GM12873 (cell line): ENCODE data around the gene ELFN1.

Source experiments
- CTCF ChIP-seq: IDR thresholded peaks from 2 replicates; pipeline ENCODE4 v1.5.1; 2012; ENCODE audit warnings: low read depth, mild to moderate bottlenecking, moderate library complexity, low read length, control low read depth; ENCODE audit not compliant: insufficient read depth; ENCODE audit errors: missing control alignments

Gene ELFN1

DNA sequence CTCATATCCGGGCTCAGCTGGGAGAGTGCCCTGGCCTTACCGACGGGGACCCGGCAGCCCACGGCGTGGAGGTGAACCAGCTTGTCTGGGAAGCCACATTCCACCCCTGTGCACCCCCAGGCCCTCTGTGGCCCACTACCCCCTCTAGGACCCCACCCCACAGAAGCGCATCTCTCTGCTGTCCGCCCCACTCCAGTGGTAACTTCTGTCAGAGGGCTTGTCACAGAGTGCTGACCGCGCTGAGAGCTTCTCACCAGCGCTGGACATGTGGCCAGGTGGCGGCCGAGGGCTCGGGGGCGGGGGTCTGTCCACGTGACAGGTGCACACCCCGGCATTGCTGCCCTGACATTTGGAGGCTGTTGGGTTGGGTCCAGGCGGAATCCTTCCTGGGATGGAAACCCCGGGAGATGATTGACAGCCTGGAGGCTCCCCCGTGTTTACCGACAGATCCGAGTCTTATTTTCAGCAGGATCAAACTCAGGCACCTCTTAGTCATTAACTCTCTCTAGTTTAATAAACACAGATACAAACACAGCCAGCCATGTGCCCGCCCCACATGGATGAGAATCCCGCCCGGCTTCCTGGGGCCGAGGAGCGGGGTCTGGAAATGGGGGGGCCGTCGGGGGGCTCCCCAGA, 5.1 kb downstream of the ELFN1 start:
- TF ChIP-seq CTCF, result no peak

DNA sequence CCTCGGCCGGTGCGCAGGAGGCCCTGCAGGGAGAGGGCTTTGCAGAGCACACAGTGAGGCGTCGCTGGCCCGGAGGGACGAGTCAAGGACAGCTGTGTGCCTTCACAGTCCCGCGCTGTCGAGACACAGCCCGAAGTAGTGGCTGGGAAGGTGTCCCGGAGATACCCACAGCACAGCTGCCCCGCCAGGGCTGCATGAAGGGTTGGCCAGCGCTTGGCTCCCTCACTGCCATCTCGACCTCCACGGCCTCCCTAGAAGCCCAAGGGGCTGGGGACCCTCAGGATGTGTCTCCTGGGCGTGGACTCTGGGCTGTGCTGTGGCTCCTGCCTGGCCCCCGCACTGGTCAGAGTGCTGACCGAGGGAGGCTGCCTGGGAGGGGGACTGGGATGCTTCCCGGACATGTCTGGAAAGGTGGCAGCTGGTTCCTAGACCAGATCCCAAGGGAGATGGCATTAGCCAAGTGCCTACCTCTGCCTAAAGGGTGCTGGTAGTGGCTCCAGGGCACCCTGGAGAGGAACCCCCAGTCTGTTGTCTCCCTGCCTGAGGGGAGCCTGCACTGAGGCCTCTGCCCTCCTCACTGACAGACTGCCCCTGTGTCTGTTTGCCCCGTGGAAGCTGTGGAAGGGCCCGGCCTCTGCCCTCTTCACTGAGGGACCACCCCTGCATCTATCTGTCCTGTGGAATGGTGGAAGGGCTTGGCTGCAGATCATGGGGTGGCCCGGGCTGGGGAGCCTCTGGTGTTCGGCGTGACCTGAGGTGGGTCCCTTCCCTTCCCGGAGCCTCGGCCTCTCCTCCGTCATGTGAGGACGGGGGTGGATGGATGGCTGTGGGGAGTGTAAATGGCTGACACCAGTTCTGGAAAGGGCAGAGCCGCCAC, 5.8 kb downstream of the ELFN1 start:
- no peak for TF ChIP-seq CTCF

DNA sequence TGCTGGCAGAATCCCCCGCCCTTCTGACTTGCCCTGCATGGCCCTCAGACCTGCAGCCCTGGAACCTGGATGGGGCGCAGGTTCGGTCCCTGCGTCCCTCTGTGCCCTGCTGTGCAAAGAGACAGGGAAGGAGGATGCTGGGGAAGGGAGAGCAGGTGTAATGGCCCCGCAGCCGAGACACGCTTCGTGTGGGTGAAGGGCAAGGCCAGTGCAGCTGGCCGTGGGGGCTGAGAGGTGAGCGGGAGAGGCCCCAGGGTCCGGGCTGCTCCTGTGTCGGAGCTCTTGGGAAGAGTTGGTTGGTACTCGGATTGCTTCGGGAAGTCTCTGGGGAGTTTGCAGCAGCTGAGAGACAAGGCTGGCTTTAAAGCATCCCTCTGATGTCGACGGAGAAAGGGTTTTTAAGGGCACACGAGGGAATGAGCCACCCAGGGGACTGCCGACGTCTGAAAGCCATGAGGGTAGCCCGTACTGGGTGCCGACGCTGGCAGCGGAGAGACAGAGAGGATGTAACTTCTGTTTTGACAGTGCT, 6.5 kb downstream of the ELFN1 start:
- no peak for TF ChIP-seq CTCF

- TF ChIP-seq CTCF, result no peak
Observed at GRCh38 chr7:1677206-1678080, 7.4 kb downstream of the ELFN1 start.

DNA sequence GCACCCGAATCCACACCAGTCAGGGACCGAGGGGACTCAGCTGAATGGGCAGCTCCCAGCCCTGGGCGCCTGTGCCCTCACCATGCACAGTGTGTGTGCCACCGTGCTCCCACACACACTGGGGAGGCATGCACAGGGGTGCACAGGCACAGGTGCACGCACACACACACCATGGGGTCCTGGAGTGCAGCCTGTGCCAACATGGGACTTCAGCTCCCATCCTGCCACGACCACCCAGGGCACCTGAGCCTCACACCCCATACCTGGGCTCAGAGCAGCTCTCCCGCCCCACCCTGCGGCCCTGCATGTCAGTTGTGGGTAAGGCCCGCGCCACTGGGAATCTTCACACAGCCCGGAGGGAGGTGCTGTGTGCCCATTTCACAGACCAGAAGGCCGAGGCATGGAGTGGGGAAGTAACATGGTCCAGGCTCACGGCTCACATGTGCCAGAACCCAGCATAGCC, 8.0 kb downstream of the ELFN1 start:
- no peak for TF ChIP-seq CTCF

DNA sequence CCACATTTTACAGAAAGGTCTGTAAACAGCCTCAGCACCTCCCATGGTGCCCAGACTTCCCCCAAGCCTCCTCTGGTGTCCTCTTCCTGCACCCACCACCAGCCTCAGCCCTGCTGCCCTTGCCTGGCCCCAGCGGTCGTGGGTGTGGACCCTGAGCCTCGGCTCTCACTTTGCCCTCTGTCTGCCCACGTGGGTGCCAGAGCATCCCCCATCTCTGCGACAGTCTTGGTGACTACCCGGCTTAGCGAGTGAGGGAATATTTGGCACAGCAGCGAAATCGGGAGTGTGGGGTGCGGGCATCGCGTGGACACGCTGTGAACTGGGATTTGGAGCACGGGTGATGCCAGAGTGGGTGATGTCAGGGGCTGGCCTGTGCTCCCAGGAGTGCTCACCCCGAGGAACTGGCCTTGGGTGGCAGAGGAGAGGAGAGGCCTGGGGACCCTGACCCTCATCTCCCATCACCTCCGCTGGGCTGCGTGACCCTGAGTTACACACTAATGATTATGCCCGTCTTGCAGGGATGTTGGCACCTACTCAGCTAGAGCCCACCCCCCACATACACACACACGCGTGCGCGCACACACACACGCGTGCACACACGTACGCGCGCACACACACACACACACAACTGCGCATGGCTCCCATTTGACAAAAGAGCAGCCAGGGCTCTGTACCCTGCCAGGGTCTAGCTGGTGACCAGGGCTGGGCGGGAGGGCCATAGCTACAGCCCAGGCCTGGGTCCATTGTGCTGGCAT, 8.7 kb downstream of the ELFN1 start:
- TF ChIP-seq CTCF, result no peak
